Breast epithelium (tissue), 3 donors: ENCODE results near the gene C6orf132.

Source experiments
- POLR2A ChIP-seq: fragments of 450-650 bp; IDR thresholded peaks from one replicate; pipeline ENCODE4 v1.6.1; 2016; ENCODE audit warnings: antibody characterized with exemption, mild to moderate bottlenecking, moderate library complexity
- TF ChIP-seq, protein P1 (sequence below), 3 donors: fragments of 450-650 bp; IDR thresholded peaks; one replicate each; pipeline ENCODE4 v1.5.1; 2016 to 2017; ENCODE audit warnings: antibody characterized with exemption in 3 of 3, mild to moderate bottlenecking in 3 of 3, moderate library complexity in 3 of 3

DNA sequence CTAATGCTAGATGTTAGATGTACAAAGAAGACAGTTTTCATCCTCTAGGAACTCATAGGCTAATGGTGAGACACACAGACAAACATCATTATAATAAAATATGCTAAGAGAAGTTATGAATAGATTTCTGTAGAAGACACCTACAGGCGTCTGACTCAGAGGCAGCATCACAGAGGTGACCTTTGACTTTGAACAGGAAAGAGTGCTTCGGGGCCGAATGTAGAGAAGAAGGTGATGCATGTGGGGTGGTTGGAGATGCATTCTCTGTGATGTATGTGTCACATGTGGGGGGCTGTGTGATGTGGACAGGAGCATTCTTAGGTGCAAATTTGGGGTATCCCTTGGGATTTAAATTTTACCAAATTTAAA, 37.5 kb upstream of the C6orf132 start:
- TF ChIP-seq, protein P1, sequence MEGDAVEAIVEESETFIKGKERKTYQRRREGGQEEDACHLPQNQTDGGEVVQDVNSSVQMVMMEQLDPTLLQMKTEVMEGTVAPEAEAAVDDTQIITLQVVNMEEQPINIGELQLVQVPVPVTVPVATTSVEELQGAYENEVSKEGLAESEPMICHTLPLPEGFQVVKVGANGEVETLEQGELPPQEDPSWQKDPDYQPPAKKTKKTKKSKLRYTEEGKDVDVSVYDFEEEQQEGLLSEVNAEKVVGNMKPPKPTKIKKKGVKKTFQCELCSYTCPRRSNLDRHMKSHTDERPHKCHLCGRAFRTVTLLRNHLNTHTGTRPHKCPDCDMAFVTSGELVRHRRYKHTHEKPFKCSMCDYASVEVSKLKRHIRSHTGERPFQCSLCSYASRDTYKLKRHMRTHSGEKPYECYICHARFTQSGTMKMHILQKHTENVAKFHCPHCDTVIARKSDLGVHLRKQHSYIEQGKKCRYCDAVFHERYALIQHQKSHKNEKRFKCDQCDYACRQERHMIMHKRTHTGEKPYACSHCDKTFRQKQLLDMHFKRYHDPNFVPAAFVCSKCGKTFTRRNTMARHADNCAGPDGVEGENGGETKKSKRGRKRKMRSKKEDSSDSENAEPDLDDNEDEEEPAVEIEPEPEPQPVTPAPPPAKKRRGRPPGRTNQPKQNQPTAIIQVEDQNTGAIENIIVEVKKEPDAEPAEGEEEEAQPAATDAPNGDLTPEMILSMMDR (IDR thresholded peaks at IDR 0.05) = no peak
- TF ChIP-seq POLR2A = no peak
